Adrenal gland (tissue), 5 donors: Measurements from ENCODE around the gene TPRG1L.

ENCODE experiments used
- CTCF ChIP-seq, 6 experiments: fragments of 450-650 bp in 4 of 6; fragments of 200-600 bp in 2 of 6; sonication (generic) in 1 of 6; IDR thresholded peaks; 1 replicate in 5 of 6; 2 replicates in 1 of 6; pipeline versions ENCODE4 v1.5.1 to v1.8.0; 2016 to 2021; ENCODE audit warnings: antibody characterized with exemption in 6 of 6, mild to moderate bottlenecking in 2 of 6, moderate library complexity in 1 of 6
- POLR2A ChIP-seq, 2 donors: fragments of 450-650 bp; IDR thresholded peaks; one replicate each; pipeline ENCODE4 v1.6.1; 2017; ENCODE audit warnings: antibody characterized with exemption in 2 of 2, mild to moderate bottlenecking in 2 of 2, moderate library complexity in 1 of 2
- donor health status: DM: no; HTN: no; CAD: no.

DNA sequence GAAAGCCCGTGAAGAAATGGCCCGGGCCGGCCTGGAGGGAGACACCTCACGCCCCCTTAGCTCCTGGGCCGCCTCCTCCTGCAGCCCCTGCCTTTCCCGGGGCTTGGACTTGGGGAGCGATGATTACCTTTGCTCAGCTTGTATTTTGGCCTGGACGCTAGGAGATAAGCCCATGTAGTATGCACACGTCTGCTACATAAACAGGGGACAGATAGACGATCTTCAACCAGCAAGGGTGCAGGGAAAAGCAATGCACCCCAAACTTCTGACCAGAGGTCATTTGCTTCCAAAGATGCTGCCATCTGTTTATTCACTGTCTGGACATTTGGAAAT is 28.4 kb downstream of the TPRG1L start:
- TF ChIP-seq CTCF (IDR thresholded peaks at IDR 0.05) (no peak), POLR2A (IDR thresholded peaks at IDR 0.05) (no peak)
